ENCODE measurements around the gene CLRN2.

Gene CLRN2

DNA sequence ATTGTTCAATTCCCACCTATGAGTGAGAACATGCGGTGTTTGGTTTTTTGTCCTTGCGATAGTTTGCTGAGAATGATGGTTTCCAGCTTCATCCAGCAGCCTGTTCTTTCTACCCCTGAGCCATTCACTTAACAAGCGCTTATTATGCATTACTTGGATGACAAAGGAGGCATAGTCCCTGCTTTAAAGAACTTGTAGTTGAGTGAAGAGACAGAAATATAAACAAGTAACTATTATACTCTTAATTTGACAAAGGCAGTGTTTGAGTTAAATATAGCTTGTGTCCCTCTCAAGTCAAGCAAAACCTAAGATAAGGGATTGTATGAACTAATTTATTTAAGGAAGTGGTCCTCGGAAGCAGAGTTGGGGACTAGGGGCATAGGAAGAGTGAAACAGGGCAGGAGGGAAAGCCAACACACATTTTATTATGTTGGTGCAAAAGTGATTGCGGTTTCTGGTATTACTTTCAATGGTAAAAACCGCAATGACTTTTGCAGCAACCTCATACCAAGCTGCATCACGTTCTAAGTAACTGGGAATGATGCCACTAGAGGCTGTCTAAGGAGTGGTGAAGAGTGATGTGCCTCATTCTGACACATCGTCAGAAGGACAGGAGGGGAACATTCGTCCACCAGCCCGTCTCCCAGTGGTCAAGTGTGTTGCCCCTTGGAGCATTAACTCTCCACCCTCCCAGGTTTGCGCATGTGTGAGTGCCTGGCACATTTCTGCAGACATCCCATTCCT is 44.9 kb upstream of the CLRN2 start (continued):
- TF ChIP-seq TCF7L2 (IDR thresholded peaks at IDR 0.05; ENCODE audit: borderline replicate concordance, low read depth, low read length) (no peak), ZNF138 (tag by site-specific recombination; IDR thresholded peaks at IDR 0.05; ENCODE audit: borderline replicate concordance) (no peak), SP3 (tag by site-specific recombination; IDR thresholded peaks at IDR 0.05) (no peak), ZFP69B (tag by site-specific recombination; IDR thresholded peaks at IDR 0.05) (no peak), SALL2 (tag by site-specific recombination; IDR thresholded peaks at IDR 0.05; ENCODE audit: borderline replicate concordance) (no peak)

- Histone ChIP-seq H3K4me1 (ENCODE audit: control insufficient read depth, insufficient read depth, low read length) (no peaks in the 10 kb centered on the region), H3K4me3 (ENCODE audit: low read depth, low read length) (no peak overlapping the region), H3K36me3 (ENCODE audit: control insufficient read depth in 2 of 2, insufficient read depth in 1 of 2, low read length in 2 of 2) (no peaks in the 10 kb centered on the region), H3K27ac (ENCODE audit: extremely low read depth, low read depth, low read length) (no peak overlapping the region), H3K9me3 (ENCODE audit: control insufficient read depth, insufficient read depth, low read depth, low read length) (no peaks in the 10 kb centered on the region)
- ChIA-PET CTCF (interaction anchor here (0.6 kb wide), 1 partner anchor 298 kb away, joined by 4 read pairs; no protein-coding TSS in a partner anchor), POLR2A (no interaction called here)
- TF ChIP-seq ZNF549 (tag by site-specific recombination; IDR thresholded peaks at IDR 0.05) (no peak), ZNF521 (tag by site-specific recombination; IDR thresholded peaks at IDR 0.05) (no peak), ZSCAN23 (tag by site-specific recombination; IDR thresholded peaks at IDR 0.05) (no peak), PRDM1 (tag by site-specific recombination; IDR thresholded peaks at IDR 0.05) (no peak)
These were observed 39.5 kb upstream of the CLRN2 start for GRCh38 chr4:17475481-17475880.

GRCh38 chr4:17476853-17477252 is 38.1 kb upstream of the CLRN2 start:
- H3K4me1 ChIP-seq (ENCODE audit: control insufficient read depth, insufficient read depth, low read length) = no peaks in the 10 kb centered on the region
- TF ChIP-seq KLF7 (tag by site-specific recombination; IDR thresholded peaks at IDR 0.05; ENCODE audit: borderline replicate concordance) (no peak), ZNF549 (tag by site-specific recombination; IDR thresholded peaks at IDR 0.05) (no peak), KLF16 (tag by site-specific recombination; IDR thresholded peaks at IDR 0.05) (no peak), GLIS1 (tag by site-specific recombination; IDR thresholded peaks at IDR 0.05) (no peak), REPIN1 (tag by site-specific recombination; IDR thresholded peaks at IDR 0.05; ENCODE audit: low read depth) (no peak), ZNF626 (tag by site-specific recombination; IDR thresholded peaks at IDR 0.05) (no peak)
- no peaks in the 10 kb centered on the region for H3K9me3 ChIP-seq (ENCODE audit: control insufficient read depth, insufficient read depth, low read depth, low read length)
- no peak overlapping the region for H3K27ac ChIP-seq (ENCODE audit: extremely low read depth, low read depth, low read length)
- H3K36me3 ChIP-seq (ENCODE audit: control insufficient read depth in 2 of 2, insufficient read depth in 1 of 2, low read length in 2 of 2) = no peaks in the 10 kb centered on the region
- POLR2A ChIA-PET = no interaction called here
- no peak overlapping the region for H3K4me3 ChIP-seq (ENCODE audit: low read depth, low read length)
- CTCF ChIA-PET = interaction anchor here (0.7 kb wide), 1 partner anchor 338 kb away, joined by 3 read pairs; no protein-coding TSS in a partner anchor

DNA sequence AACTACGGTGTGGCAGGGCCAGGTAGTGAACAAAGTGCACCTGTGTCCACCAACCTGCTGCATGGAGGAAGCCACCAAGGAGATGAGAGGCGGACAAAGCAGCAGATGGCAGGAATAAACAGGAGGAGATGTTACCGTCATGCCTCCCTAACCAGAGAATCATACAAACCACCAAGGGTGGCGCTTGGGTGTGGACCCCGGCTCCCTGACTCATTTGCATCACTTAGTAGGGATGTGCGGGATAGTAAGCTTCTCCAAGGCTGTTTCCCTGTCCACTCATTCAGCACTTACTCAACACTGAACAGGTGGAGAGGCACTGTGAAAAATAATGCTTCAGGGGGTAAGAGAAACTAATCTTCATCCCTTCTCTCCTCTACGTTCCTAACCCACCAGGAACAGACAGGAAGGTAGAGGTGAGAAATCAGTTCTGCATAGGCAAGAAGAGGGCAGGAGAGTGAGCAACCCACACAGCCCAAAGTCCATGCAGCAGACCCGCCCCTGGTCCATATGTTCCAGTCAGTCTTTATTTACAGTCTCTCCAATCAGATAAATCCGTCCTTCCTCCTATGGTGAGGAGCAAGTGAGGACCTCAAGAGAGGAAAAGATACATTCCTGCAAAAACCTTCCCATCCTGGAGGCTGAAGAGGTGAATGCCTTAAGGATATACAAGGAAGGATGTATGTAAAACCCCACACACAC is 37.0 kb upstream of the CLRN2 start:
- TF ChIP-seq BCL11B (tag by site-specific recombination; IDR thresholded peaks at IDR 0.05; ENCODE audit: low read depth) (no peak), ZNF239 (tag by site-specific recombination; IDR thresholded peaks at IDR 0.05) (no peak), ZNF133 (tag by site-specific recombination; IDR thresholded peaks at IDR 0.05) (no peak), ZNF169 (tag by site-specific recombination; IDR thresholded peaks at IDR 0.05) (no peak)
- Histone ChIP-seq H3K4me3 (ENCODE audit: low read depth, low read length) (no peak overlapping the region), H3K36me3 (ENCODE audit: control insufficient read depth in 2 of 2, insufficient read depth in 1 of 2, low read length in 2 of 2) (no peaks in the 10 kb centered on the region), H3K27ac (ENCODE audit: extremely low read depth, low read depth, low read length) (no peak overlapping the region), H3K4me1 (ENCODE audit: control insufficient read depth, insufficient read depth, low read length) (no peaks in the 10 kb centered on the region), H3K9me3 (ENCODE audit: control insufficient read depth, insufficient read depth, low read depth, low read length) (no peaks in the 10 kb centered on the region)
- ChIA-PET POLR2A (no interaction called here), CTCF (interaction anchor here (0.6 kb wide), 1 partner anchor 68 kb away, joined by 3 read pairs; no protein-coding TSS in a partner anchor)
